Right cardiac atrium (tissue), 5 donors: ENCODE data around the gene ST3GAL3. TPM values are rescaled to one million over a fixed set of nuclear protein-coding genes. Genes with fewer than 3 reads are reported as not detected.
"Not testable (repeated sequence)": the region's sequence is repeated elsewhere in the genome, so short reads cannot be mapped to it uniquely, and the experiment has no call there.

Experiments used
- ATAC-seq, 2 donors: fragments of 200-7000 bp; cut with Tn5 transposase; one replicate each; pipeline versions ENCODE4 v1.8.0 to v1.9.1; 2020; ENCODE audit warnings: moderate library complexity in 2 of 2, mild to moderate bottlenecking in 1 of 2
- DNase-seq, 3 donors: peaks; one replicate each; pipeline ENCODE4 v3.0.0-alpha.2; 2020
- H3K27ac ChIP-seq: one replicate; pipeline ENCODE4 v1.5.1; 2013; ENCODE audit warnings: mild to moderate bottlenecking, low read length, control low read depth, moderate library complexity
- H3K27me3 ChIP-seq: one replicate; pipeline ENCODE4 v1.6.1; 2013; ENCODE audit not compliant: control insufficient read depth, insufficient read depth
- H3K4me1 ChIP-seq: one replicate; pipeline ENCODE4 v1.6.1; 2013; ENCODE audit warnings: low read length; ENCODE audit not compliant: control insufficient read depth, insufficient read depth
- H3K4me3 ChIP-seq: one replicate; pipeline ENCODE4 v1.5.1; 2013; ENCODE audit warnings: low read length, control low read depth
- H3K9me3 ChIP-seq: one replicate; pipeline ENCODE4 v1.6.1; 2013; ENCODE audit warnings: low read length; ENCODE audit not compliant: control insufficient read depth
- WGBS: extraction: QIAGEN DNeasy Blood & Tissue Kit; methylation state at CpG from one replicate; pipeline ENCODE4 v1.1.7; 2013; 5-methylcytosine and 5-hydroxymethylcytosine counted together
- intact Hi-C, 4 donors: fragments of 100-400 bp; cut with DNase I; formaldehyde crosslinking; loops; one replicate each; pipeline versions ENCODE4 v1.11.0 to v1.14.0; 2022 to 2023
- polyA plus RNA-seq: library from polyadenylated mRNA; stranded (reverse); fragments of 200-250 nt; gene quantifications from one replicate; pipeline ENCODE4 v1.2.3, GENCODE V29; 2013
- total RNA-seq, 4 donors: library from RNA; stranded (reverse); fragmentation: NEBNext Ultra II Directional; extraction: Animal tissue kit (Norgen Biotek cat#: 25700); gene quantifications; one replicate each; pipeline ENCODE4 v1.2.1, GENCODE V29; 2021
- donor health status: healthy with polysubstance abuse.
- donor health status: DM: no; HTN: yes; CAD: no.
- donor health status: DM: no; HTN: no; CAD: no.
- donor health status: DM: no; HTN: yes; CAD: no; lungs with severe emphysema.
- donor health status: DM: yes; HTN: yes; CAD: no.

The ST3GAL3 gene
- total and polyA plus RNA-seq, 5 donors, result 19.6 to 26.3 (median 21.9) TPM

DNA sequence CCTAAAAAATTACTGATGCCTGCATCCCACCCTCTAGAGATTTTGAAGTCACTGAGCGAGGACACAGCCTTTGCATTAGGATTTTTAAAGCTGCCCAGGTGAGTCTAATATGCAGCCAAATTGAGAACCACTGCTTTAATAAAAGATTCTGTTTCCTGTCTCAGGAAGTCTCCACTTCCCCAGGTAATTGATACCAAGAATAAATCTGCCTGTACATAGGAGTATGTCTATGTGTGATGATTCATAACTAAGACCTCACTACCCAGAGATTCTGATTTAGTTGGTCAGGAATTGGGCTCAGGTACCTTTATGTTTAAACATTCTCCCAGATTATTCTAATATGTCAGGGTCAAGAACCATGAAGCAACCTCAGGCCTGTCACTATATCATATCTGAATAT is 117.5 kb downstream of the ST3GAL3 start:
- H3K27me3 ChIP-seq, result no peaks in the 10 kb centered on the region
- DNase-seq (no peak), ATAC-seq (no peak)
- 98% methylated on average over 1 of the region's 1 CpG for WGBS
- H3K9me3 ChIP-seq, result no peaks in the 10 kb centered on the region
- H3K4me3 ChIP-seq, result no peak overlapping the region
- H3K27ac ChIP-seq, result no peak overlapping the region
- intact Hi-C loops, result no loop called here
- peaks cover 3% of the 10 kb centered on the region for H3K4me1 ChIP-seq

DNA sequence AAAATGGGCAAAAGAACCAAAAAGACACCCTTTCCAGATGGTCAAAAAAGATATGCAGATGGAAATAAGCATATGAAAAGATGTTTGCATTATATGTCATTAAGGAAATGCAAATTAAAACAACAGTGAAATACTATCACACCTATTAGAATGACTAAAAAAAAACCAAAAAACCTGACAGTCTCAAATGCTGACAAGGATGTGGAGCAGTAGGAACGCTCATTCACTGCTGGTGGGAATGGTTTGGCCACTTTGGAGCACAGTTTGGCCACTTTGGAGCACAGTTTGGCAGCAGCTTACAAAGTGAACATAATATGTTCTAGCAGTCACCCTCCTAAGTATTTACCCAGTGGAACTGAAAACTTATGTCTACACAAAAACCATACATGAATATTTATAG is 121.2 kb downstream of the ST3GAL3 start:
- Histone ChIP-seq H3K4me3 (no peak overlapping the region), H3K27me3 (no peaks in the 10 kb centered on the region), H3K27ac (no peak overlapping the region), H3K9me3 (no peaks in the 10 kb centered on the region), H3K4me1 (peaks cover under 1% of the 10 kb centered on the region)
- WGBS, result 97% methylated on average over 1 of the region's 1 CpG
- intact Hi-C loops, result no loop called here
- ATAC-seq, result no peak
- DNase-seq, result no peak

DNA sequence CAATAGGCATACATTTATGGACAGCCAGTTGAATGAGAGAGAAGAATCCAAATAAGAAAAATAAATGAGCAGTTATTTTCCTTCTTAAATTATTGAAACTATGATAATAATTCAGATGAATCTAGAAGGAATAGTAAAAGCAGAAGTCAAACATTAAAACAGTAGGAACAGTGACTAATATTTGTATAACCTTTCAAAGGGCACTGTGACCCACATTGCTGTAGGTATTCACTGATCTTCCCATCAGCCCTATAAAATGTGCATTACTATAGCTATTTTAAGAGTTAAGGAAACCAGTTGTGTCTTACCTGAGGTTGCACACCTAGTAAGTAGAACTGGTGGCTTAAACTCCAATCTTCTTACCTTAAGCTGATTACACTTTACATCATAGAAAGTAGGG is 123.5 kb downstream of the ST3GAL3 start:
- DNase-seq, result no peak
- H3K4me1 ChIP-seq, result peaks cover 5% of the 10 kb centered on the region
- no peaks in the 10 kb centered on the region for H3K9me3 ChIP-seq
- H3K27me3 ChIP-seq, result no peaks in the 10 kb centered on the region
- H3K4me3 ChIP-seq, result no peak overlapping the region
- ATAC-seq, result no peak
- no peak overlapping the region for H3K27ac ChIP-seq
- intact Hi-C loops, result no loop called here

DNA sequence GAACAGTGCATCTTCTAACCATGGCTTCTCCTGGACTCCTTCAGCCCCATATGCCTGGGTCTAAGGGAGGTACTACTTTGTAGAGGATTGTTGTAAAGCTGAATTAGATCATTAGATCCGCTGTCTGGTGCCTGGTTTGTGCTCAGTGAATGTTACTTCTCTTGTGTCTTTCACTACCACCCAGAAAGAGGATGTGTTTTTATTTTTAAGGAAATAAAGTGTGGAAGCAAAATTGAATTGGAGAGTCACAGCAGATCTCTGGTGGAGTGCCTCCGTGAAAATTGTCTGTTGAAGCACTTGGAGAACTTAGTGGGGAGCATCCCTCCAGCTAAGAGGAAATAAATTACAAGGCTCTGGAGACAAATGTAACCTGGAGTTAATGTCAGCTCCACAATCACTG is 124.5 kb downstream of the ST3GAL3 start:
- Histone ChIP-seq H3K27me3 (no peaks in the 10 kb centered on the region), H3K9me3 (no peaks in the 10 kb centered on the region), H3K4me1 (peaks cover 12% of the 10 kb centered on the region), H3K27ac (no peak overlapping the region), H3K4me3 (no peak overlapping the region)
- intact Hi-C loops, result no loop called here
- WGBS, result 85% methylated on average over 2 of the region's 2 CpGs
- ATAC-seq (no peak), DNase-seq (no peak)

DNA sequence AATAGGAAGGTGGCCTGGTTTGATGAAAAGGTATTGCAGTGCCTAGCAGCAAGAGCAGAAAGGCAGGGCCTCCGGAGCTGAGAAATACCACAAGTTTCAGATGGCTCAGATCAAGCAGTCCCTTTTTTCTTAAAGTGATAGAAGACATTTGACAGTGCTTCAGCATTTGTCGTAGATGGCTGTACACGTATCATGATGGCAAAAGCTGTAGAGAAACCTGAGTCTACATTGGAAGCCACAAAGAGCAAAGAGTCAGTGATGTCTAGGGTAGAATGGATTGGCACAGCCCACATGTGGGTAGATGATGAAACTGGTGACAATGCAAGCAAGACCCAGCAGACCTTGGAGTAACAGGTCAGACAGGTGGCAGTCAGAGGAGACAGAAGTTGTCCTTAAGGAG is 124.9 kb downstream of the ST3GAL3 start:
- no peak for ATAC-seq
- WGBS, result 71% methylated on average over 3 of the region's 3 CpGs

DNA sequence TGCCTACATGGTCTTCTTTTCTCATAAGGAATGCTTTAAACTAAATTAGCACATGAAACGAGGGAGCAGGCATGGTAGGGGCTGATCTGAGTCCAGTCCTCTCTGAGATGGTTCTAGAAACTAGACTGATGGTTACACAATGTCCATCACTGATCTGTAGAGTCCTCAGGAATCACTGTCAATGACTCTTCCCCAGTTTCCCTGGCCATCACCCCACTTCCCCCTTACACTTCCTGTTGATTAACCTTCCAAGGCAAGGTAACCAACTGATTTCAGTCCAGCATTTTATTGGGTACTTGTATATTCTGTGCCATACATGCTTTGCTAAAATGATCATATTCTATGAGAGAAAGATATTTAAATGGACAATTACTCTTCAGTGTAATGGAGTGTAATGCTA is 125.7 kb downstream of the ST3GAL3 start:
- WGBS, result 78% methylated on average over 1 of the region's 1 CpG
- no peak for DNase-seq
- Histone ChIP-seq H3K4me1 (peaks cover 12% of the 10 kb centered on the region), H3K27ac (no peak overlapping the region), H3K4me3 (no peak overlapping the region), H3K9me3 (no peaks in the 10 kb centered on the region), H3K27me3 (no peaks in the 10 kb centered on the region)
- no peak for ATAC-seq
- intact Hi-C loops, result no loop called here

More for the DNA sequence above, 124.9 kb downstream of the ST3GAL3 start:
- DNase-seq, result no peak
- intact Hi-C loops, result no loop called here
- peaks cover 12% of the 10 kb centered on the region for H3K4me1 ChIP-seq
- H3K9me3 ChIP-seq, result no peaks in the 10 kb centered on the region
- H3K27me3 ChIP-seq, result no peaks in the 10 kb centered on the region
- no peak overlapping the region for H3K4me3 ChIP-seq
- H3K27ac ChIP-seq, result no peak overlapping the region

DNA sequence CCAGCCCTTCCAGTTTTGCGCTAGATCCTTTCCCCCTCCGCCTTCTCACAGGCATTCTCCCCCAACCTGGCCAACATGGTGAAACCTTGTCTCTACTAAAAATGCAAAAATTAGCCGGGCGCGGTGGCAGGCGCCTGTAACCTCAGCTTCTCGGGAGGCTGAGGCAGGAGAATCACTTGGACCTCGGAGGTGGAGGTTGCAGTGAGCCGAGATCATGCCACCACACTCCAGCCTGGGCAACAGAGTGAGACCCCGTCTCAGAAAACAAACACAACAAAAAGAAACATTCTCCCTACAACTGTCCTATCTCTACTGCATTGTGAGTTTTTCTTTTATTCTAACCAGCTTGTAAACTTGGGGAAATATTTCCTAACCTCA is 126.6 kb downstream of the ST3GAL3 start:
- peaks cover 12% of the 10 kb centered on the region for H3K4me1 ChIP-seq
- H3K9me3 ChIP-seq, intact Hi-C loops, H3K27ac ChIP-seq, H3K4me3 ChIP-seq, H3K27me3 ChIP-seq, ATAC-seq, DNase-seq: not testable (repeated sequence)
- WGBS, result 81% methylated on average over 10 of the region's 10 CpGs

DNA sequence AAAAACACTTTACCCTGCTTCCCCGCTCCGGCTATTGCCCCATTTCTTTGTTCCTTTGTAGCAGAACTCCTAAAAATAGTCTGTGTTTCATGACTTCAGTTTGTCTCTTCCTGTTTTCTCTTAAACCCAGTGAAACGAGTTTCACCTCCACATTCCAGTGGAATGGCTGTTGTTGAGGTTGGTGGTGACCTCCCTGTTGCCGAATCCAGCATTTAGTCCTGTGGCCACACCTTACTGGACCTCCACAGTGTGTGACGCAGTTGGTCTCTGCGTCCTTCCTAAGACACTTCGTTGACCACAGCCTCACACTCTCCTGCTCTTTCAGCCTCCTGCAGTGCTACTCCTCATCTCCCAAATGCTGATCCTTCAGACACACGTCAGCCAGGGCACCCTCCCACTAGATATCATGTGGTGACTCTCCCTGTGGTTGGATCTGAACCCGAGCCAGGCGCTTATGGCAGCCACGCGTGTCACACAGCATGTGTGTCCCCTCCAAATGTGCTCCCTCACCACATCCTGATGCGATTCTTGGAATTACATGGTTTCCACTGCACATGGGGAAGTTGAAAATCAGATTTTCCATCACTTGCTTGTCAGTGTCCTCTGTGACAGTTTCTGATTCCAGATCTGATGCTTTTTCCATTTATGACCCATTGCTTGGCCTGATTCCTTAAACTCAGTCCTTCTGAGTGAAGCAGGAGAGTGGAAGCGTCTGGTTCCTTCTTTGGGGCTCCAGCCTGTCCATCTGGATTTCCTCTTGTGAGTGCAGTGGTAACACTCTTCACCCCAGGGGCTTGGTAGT is 127.1 kb downstream of the ST3GAL3 start:
- intact Hi-C loops, result no loop called here
- Histone ChIP-seq H3K9me3 (no peaks in the 10 kb centered on the region), H3K27ac (peak overlapping the region; percentile 6), H3K27me3 (no peaks in the 10 kb centered on the region), H3K4me1 (peaks cover 12% of the 10 kb centered on the region), H3K4me3 (no peak overlapping the region)
- 69% methylated on average over 14 of the region's 14 CpGs for WGBS
- DNase-seq (peak in 2 of 3 donors; percentile 35 to 55), ATAC-seq (peak; percentile 23 to 37)

DNA sequence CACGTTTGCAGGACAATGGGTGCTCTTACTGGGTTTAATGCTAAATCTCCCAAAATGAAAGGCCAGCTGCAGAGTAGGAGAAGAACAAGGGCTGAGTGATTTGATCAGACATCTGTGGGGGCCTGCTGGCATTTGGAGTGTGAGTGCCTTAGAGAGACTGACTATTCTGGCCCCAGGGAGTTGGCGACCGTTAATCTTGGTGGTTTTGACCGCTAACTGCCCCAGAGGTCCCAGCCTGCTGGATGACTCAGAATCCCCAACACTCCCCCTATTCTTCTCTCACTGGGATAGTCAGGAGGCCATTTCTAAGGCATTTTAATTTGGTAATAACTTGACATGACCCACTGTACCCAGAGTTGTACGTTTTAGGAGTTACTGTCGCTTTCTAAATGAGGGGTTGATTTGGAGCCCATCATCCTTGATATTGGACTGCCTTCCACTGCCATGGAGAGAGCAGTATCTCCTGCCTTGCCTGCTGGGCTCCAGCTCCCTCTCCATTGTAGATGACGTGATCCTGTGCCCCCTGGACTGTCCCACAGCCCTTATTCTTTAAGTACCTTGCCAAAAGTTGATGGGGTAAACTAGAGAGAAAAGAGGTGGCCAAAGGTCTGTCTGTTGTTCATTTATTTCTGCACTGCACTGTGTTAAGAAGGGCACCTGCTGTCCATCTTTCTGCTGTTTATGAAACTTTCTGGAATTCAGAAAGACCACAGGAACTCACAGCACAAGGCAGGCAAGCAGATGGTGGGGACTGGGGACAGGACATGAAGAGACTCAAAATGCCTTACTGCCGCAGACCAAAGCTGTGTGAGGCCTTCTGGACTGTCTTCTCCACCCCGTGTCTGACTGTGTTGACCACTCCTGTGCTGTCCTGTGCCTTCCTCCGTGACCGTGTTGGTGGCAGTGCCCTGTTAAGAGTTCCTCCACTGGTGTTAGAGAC is 128.0 kb downstream of the ST3GAL3 start:
- H3K27ac ChIP-seq, result peak overlapping the region; percentile 6
- H3K4me1 ChIP-seq, result peaks cover 12% of the 10 kb centered on the region
- WGBS, result 77% methylated on average over 11 of the region's 11 CpGs
- no peaks in the 10 kb centered on the region for H3K9me3 ChIP-seq
- ATAC-seq (peak; percentile 57 to 78), DNase-seq (peak in 2 of 3 donors; percentile 50 to 59)
- H3K27me3 ChIP-seq, result no peaks in the 10 kb centered on the region
- H3K4me3 ChIP-seq, result no peak overlapping the region
- intact Hi-C loops, result no loop called here

DNA sequence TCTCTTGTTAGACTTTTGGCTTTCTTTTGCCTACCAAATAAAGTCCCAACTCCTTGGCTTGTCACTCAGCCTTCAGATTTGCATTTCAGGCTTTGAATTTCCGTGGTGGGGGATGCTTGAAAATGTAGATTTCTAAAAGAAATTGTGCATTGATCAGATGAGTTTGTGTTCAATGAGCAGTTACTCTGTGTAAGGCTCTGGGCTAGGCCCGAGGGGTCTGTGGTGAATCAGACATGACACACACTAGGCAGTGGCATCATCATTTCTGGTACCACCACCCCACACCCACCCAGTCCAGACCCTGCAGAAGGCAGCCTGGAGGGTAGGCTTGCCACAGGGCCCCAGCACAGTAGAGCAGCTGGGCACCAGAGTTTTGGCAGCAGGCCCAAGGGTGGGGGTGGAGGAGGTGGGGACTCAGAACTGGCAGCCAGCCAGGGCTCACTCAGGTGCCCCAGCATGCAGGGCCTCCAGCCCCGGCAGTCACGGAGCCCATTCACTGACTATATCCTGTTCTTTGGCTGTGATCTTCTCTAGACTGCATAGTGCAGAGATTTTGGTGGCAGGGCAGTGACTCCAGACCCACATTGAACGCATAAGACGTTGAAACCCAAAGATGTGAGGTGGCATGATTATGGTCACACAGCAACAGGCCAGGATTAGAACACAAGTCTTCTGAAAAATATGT is 129.1 kb downstream of the ST3GAL3 start:
- intact Hi-C loops, result no loop called here
- ATAC-seq (peak in 1 of 2 donors; percentile 57), DNase-seq (peak in 2 of 3 donors; percentile 69 to 73)
- Histone ChIP-seq H3K4me3 (no peak overlapping the region), H3K27me3 (no peaks in the 10 kb centered on the region), H3K4me1 (peaks cover 12% of the 10 kb centered on the region), H3K27ac (no peak overlapping the region), H3K9me3 (no peaks in the 10 kb centered on the region)
- 70% methylated on average over 6 of the region's 6 CpGs for WGBS

DNA sequence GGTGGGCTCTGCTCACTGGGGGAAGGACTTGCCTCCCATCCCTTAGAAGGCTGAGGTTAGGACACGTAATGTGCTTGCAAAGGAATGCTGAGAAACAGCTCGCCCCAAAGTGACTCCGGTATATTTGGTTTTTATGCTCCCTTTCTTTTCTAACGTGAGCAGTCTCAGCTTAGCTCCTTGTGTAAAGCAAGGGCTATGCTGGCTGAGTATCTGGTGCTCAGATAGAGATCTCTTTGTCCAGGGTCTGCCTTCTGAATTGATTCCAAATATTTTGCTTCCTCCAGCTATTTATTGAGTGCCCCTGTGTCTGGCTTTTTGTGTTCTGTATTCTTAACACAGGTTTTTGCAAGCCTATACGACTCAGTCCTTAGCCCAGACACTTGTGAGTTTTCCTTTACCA is 131.7 kb downstream of the ST3GAL3 start:
- Histone ChIP-seq H3K4me3 (no peak overlapping the region), H3K27me3 (no peaks in the 10 kb centered on the region), H3K4me1 (peaks cover 10% of the 10 kb centered on the region), H3K9me3 (no peaks in the 10 kb centered on the region), H3K27ac (no peak overlapping the region)
- DNase-seq (no peak), ATAC-seq (no peak)
- intact Hi-C loops, result no loop called here
- 85% methylated on average over 5 of the region's 5 CpGs for WGBS
